Naive B cell (primary cell): Measurements from ENCODE around the gene ALLC. TPM values are rescaled to one million over a fixed set of nuclear protein-coding genes. Genes with fewer than 3 reads are reported as not detected.

ENCODE experiments used
- polyA plus RNA-seq, 6 donors: library from polyadenylated mRNA; unstranded; fragments of 300-500 nt; fragmentation: Illumina TruSeq; gene quantifications; one replicate each; pipeline ENCODE4 v1.2.3, GENCODE V29; 2021; ENCODE audit warnings: low read depth in 6 of 6

Gene ALLC
- polyA plus RNA-seq, 6 donors from 2014 or later: not detected

Other genes with a start within 250 kb of the ALLC start
- gene ADI1, start 138.7 kb upstream of the ALLC start, polyA plus RNA-seq: 10 to 100 TPM; 32.3 to 87.8 (median 37.1) TPM
- 10 to 100 TPM; 31.4 to 38.8 (median 36.2) TPM for gene RNASEH1, start 99.9 kb upstream of the ALLC start, polyA plus RNA-seq
- gene RPS7, start 82.9 kb upstream of the ALLC start, polyA plus RNA-seq: 1,000 to 10,000 TPM in 4 of 6 donors, 100 to 1,000 TPM in 2; 612 to 1,284 (median 1,085) TPM
- gene COLEC11, start 63.1 kb upstream of the ALLC start, polyA plus RNA-seq: not detected
- gene DCDC2C, start 45.4 kb downstream of the ALLC start, polyA plus RNA-seq: not detected